VCaP (cell line): ENCODE measurements around the gene BARHL1.

Source experiments
- H3K27ac ChIP-seq: fragments of 450-650 bp; 2 replicates; pipeline ENCODE4 v1.5.1; 2017
- CTCF ChIP-seq: fragments of 450-650 bp; conservative IDR thresholded peaks from 2 replicates; pipeline ENCODE4 v1.5.1; 2017; ENCODE audit warnings: mild to moderate bottlenecking, moderate library complexity

The BARHL1 gene

DNA sequence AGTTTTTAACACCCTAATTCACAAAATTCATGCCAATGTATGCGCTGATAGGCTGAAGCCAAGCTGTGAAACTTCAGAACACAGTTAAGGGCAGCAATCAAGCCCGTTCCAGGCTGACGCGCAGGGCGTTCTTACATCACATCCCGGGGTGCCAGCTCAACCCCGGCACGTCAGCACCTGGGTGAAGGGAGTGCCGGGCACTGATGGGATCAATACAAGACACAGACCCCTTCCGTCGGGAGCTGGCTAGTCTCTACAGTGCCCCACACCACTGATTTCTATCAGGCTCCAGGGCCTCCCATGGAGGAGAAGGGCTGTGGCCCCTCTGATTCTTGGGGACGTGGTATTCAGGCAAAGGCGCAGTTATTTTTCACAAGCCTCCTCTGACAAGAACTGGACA is 12.0 kb downstream of the BARHL1 start:
- no peak for TF ChIP-seq CTCF
- no peak overlapping the region for H3K27ac ChIP-seq

DNA sequence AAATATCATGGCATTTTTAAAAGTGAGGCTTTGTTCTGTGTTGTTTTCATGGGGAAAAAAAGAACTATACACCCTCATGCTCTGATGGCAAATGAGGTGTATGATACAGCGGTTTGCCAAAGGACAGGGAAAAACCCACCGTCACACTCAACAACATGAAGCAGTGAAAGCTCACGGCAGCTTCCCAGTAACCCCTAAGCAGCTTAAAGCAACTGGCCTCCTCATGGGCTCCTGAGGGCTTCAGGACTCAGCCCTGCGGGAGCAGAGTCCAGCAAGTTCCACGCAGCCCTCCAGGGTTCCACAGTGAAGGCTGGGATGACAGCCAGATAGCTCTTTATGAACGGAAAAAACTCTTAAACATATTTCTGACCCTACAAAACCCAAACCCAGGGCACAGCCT is 12.9 kb downstream of the BARHL1 start:
- no peak for TF ChIP-seq CTCF
- no peak overlapping the region for H3K27ac ChIP-seq

DNA sequence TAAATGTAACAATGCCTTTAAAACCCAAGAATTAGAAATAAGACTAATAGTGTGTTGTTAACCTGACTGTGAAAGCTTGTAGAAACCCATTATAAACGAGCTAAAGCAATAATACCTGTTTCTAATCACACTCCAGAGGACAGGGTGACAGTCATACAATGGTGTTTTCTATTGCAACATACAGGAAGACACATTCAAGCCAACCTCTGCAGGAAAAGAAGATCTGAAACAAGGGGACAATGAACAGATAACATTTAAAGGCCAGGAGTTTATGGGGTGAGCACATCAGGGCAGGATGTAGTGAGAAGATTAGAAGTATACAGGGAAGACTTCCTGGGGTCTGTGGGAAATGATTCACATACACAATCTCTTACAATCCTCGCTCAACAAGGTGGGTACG is 13.8 kb downstream of the BARHL1 start:
- no peak overlapping the region for H3K27ac ChIP-seq
- TF ChIP-seq CTCF, result no peak

DNA sequence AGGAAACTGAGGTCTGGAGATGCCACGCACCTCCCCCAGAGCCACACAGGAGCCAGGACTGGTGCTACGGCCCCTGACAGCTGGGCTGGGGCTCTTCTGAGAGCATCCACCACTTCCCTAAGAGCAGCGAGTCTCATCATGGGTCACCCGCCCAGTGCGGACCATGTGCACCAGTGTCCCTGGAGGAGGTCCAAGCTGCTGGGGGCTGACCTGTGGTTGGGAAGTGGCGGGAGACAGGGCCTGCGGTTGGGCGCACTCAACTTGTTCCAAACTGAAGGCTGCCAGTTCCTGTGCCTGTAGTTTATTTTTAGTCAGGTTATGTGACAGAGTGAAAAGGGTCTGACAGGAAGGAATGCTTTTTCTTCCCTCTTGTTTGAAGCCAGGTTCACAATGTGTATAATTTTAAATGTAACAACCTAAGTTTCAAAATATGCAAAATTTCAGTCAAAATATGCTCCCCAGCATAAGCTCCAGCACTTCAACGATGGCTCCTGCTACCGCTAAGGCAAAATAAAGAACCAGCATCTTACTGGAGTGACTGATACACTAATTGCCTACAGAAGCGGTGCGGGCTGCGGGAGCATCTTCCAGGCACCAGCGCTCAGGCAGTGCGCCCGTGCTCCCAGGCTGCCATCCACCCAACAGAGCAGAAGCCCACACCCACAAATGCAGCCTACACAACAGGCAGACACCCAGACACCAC is 14.8 kb downstream of the BARHL1 start:
- no peak for TF ChIP-seq CTCF
- H3K27ac ChIP-seq, result no peak overlapping the region

GRCh38 chr9:132600326-132600984 is 18.0 kb downstream of the BARHL1 start:
- H3K27ac ChIP-seq, result no peak overlapping the region
- TF ChIP-seq CTCF, result no peak

GRCh38 chr9:132602207-132602606 is 19.8 kb downstream of the BARHL1 start:
- H3K27ac ChIP-seq, result no peak overlapping the region
- TF ChIP-seq CTCF, result no peak

- no peak overlapping the region for H3K27ac ChIP-seq
- no peak for TF ChIP-seq CTCF
Measured at GRCh38 chr9:132605387-132605786, 23.0 kb downstream of the BARHL1 start.
